ENCODE results near the gene DYRK4.

DYRK4 gene

GRCh38 chr12:4535871-4536270, 26.1 kb upstream of the DYRK4 start:
- no peak for TF ChIP-seq CTCF (IDR thresholded peaks at IDR 0.05; ENCODE audit: insufficient read depth, low read depth, low read length, missing control alignments)
- DNase-seq (ENCODE audit: low read depth): no peak
- H3K4me3 ChIP-seq (ENCODE audit: low read length): no peak overlapping the region

- TF ChIP-seq CTCF (IDR thresholded peaks at IDR 0.05; ENCODE audit: insufficient read depth, low read depth, low read length, missing control alignments): no peak
- peak; percentile 98 for DNase-seq (ENCODE audit: low read depth)
- peak within 1 kb of the TSS; percentile 99 for H3K4me3 ChIP-seq (ENCODE audit: low read length)
Measured at GRCh38 chr12:4538207-4539160, 23.5 kb upstream of the DYRK4 start, which contains the start of gene RAD51AP1. Gene RAD51AP1 (plus strand): TSS chr12:4538890. CDS start chr12:4538940, 50 bp downstream.

GRCh38 chr12:4539167-4539870, 22.7 kb upstream of the DYRK4 start:
- TF ChIP-seq CTCF (IDR thresholded peaks at IDR 0.05; ENCODE audit: insufficient read depth, low read depth, low read length, missing control alignments): no peak
- peak overlapping the region; percentile 99 for H3K4me3 ChIP-seq (ENCODE audit: low read length)
- DNase-seq (ENCODE audit: low read depth): no peak

- H3K4me3 ChIP-seq (ENCODE audit: low read length): no peak overlapping the region
- no peak for TF ChIP-seq CTCF (IDR thresholded peaks at IDR 0.05; ENCODE audit: insufficient read depth, low read depth, low read length, missing control alignments)
- DNase-seq (ENCODE audit: low read depth): no peak
Measured at GRCh38 chr12:4540170-4540569, 21.8 kb upstream of the DYRK4 start.

- no peak for DNase-seq (ENCODE audit: low read depth)
- H3K4me3 ChIP-seq (ENCODE audit: low read length): no peak overlapping the region
- TF ChIP-seq CTCF (IDR thresholded peaks at IDR 0.05; ENCODE audit: insufficient read depth, low read depth, low read length, missing control alignments): no peak
Measured at GRCh38 chr12:4540638-4541037, 21.4 kb upstream of the DYRK4 start.

- no peak overlapping the region for H3K4me3 ChIP-seq (ENCODE audit: low read length)
- no peak for DNase-seq (ENCODE audit: low read depth)
- TF ChIP-seq CTCF (IDR thresholded peaks at IDR 0.05; ENCODE audit: insufficient read depth, low read depth, low read length, missing control alignments): no peak
Measured at GRCh38 chr12:4545195-4545594, 16.8 kb upstream of the DYRK4 start.
